NCI-H510A treated with DMSO at 0.1 percent for 48 hours (cell line): ENCODE data around the gene HDAC3.

ENCODE experiments used
- DNase-seq: peaks from one replicate; lab custom pipeline; 2025; lab: John Stamatoyannopoulos, UW

The HDAC3 gene

DNA sequence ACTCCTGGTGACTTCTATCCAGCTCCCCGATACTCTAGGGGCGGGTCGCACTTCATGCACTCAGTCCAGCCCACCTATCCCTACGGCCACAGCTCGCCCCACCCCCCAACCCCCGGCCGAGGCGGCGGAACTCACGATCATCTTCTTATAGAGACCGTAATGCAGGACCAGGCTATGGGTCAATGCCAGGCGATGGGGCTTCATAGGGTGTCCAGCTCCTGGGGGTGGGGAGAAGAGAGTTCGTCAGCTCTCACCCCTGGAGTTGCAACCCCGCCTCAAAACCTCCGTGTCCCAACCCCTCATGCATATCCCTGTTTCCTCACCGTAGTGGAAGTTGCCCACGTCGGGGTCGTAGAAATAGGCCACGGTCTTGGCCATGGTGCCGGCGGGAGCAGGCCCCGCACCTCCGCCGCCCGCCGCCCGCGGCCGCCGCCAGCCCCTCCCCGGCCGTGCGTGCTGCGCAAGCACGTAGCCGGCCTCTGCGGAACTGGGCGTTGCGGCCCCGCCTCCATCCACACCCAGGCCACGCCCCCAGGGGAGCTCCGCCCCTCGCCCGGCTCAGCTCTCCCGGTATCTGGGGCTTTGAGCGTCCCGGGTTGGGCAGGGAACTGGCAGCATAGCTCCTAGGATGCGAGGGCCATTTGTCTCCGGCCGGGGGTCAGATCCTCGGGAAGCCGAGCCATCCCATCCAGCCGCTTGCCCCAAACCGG, at the start of gene HDAC3, which contains the start of gene RELL2:
Gene HDAC3 (minus strand): TSS at position 437 of the 710 bp plus-strand sequence. CDS start 59 bp downstream, at position 378.
Gene RELL2 (plus strand): TSS at position 585 of the 710 bp plus-strand sequence. CDS start 1,229 bp downstream, outside the sequence.
- DNase-seq, result peak; percentile 59

DNA sequence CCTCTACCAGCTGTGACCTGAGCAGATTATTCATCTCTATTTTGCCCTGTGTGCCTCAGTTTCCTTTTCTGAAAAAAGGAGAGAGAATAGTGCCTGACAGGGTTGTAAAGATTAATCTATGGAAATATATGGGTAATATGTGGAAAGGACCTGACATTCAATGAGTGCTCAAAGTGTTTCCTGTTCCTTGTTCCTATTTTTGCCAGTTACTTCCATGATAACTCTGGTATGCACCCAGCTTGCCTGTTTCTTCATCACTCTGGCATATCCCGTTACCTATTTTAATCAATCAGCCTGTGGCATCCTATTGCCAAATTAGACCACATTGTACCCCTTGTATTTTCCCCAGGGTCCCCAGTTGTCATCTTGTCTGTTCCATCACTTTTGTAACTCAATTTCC, 48.9 kb upstream of the HDAC3 start:
- no peak for DNase-seq

DNA sequence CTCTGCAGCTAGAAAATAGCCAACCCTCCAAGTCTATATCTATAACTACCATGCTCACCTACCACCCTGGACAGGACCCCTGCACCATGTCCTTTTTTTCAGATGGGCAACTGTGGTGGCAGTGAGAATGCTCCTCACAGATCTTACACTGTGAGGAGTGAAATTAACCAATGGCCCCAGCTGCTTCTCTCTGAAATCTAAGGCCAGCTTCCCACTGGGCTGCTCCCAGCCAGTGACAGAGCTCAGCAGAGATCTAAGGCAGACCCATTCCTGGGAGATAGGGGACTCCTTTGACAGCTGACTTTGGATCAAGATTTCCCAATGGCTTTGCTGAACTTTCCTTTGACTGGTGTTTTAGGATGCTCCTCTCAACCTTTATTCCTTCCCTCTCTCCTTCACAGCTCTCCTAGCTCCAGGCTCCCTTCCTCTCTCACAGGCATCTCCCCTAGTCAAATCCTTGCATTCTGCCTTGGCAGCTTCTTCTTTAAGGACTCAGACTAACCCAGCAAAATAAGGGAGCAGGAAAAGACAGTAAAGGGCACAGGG, 47.0 kb upstream of the HDAC3 start:
- DNase-seq, result no peak

DNA sequence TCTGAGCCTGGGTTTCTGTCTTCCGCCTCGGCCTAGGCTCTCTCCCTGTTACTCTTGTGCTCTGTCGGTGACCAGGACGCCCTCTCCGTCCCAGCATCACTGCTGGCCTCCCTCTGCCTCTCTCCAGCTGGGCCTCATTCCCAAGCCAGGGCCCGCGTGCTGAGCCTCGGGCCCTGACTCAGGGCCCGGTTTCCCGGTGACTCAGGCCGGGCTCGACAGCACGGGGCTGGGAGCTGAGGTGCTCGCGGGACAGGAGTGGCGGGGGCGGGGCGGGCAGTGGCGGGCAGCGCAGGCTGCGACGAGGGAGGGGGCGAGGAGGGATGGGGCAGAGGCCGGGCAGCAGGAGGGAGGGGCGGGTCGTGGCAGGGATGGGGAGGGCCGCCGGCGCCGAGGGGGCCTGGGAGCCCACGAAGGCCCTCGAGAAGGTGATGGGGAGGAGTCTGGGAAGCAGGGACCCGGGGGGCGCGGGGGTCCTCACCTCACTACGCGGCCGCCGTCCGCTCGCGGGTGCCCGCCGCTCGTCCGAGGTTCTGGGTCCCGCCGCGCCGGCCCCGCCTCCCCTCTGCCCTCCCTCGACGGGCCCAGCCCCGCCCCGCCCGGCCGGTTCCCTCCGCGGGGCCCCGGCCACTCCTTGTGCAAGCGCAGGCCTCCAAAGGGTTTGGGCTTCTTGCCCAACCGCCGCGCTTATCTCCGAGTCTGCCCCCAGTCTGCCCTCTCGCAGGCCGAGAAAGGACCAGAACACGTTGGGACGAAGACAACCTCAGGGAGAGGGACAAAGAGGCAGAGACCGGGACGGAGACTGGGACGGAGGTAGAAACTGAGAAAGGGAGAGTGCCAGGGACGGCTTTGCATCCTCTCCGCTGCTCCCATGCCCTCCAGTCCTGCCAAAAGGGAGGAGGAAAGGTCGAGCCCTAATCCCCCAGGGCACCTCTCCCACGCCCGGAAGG, 45.3 kb upstream of the HDAC3 start, which contains the start of gene ARAP3:
Gene ARAP3 (minus strand): TSS at position 536 of the 947 bp plus-strand sequence. CDS start 1,744 bp downstream, outside the sequence.
- peak; percentile 36 for DNase-seq

DNA sequence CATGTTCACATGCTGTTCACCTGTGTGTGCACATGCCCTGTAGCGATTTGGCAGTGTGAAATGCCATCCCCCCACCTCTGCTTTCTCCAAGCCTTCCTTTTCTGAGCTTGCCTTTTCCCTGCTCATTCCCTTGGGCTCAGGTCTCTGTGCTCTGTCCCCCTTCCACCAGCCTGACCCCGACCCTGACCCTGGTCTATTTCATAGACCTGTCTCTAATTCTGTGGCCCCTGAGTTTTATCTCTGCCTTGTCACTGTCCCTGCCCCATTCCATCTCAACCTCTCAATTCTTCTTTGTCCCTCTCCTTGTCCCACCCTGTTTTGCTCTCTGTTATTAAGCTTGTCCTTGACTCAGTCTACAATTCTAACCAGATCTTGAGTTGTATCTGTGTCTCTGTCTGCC, 44.6 kb upstream of the HDAC3 start:
- no peak for DNase-seq

DNA sequence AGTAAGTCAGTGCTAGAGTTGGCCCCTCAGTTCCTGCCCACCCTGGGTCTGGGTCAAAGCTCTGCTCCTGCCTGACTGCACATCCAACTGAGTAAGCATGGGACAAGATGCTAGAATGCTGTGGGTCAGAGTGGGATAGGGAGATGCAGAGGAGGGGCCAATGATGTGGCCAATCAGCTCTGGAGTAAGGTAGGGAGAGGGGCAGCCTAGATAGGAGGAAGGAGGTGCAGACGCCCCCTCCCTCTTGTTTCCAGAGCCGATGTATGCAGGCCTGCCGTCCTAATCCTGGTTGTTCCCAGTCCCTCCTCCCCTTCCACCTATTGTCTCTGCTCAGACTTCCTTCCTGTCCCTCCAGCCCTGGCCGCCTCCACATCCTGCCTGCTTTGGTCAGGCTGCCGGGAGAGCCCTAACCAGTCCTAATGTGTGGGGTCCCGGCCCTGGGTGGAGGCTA, 44.1 kb upstream of the HDAC3 start:
- DNase-seq, result peak; percentile 34

DNA sequence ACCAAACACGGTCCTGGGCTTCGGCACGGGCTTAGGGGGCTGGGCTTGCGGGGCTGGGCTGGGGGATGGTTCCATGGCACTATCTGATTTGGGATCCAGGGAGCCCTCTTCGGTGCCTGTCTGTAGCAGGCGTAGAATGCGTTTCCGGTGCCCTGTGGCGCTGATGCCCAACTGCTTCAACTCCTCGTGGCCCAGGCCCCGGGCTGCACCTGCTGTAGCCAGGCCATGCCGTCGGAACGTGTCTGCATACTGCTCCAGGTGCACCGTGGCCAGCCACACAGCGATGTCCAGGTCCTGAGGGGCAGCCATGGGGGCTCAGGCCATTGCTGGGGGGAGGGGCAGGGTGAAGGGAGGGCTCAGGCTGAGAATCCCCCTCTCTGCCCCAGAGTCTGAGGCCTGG, 43.5 kb upstream of the HDAC3 start:
- no peak for DNase-seq

DNA sequence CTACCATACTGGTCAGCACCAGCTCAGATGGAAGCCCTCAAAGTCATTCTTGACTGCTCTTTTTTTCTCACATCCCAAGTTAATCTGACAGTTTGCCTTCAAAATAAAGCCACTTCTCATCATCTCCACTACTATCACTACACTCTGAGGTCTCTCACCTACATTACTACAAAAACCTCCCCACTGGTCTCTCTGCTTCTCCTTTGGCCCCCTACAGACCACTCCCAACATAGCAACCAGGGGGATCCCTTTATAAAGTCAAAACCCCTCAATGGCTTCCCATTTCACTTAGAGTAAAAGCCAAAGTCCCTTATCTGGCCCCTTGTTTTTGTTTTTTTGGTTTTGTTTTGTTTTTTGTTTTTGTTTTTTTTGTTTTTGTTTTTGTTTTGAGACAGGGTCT, 40.8 kb upstream of the HDAC3 start:
- no peak for DNase-seq

DNA sequence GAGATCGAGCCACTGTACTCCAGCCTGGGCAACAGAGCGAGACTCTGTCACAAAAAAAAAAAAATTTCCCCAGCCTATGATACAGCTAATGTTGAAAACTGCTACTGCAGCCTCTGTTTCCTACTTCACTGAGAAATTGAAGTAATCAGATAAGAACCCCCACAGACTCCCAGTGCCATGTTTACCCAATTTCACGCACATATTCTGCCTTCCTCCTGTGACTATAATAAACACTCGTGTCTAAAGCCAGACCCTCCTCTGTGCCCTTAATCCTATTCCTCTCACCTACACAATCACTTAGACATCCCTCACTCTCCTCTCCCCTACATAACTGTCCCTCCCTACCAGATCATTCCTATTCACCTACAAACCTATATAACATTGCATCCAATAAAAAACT, 39.0 kb upstream of the HDAC3 start:
- no peak for DNase-seq

DNA sequence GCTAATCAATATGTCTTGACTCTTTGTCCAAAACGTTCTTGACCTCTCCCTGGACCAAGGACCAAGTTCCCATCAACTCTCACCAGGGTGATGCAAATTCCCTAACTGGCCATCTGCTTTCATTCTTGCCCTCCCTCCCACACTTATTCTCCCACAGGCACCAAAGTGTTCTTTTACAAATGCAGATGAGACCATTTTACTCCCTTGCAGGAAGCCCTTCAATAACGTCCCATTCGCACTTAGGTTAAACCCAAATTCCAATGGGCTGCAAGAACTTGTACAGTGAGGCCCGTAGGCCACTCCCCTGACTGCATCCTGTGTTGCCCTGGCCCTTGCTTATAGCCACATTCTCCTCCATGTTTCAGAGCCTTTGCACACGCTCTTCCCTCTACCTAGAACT, 38.1 kb upstream of the HDAC3 start:
- DNase-seq, result no peak

DNA sequence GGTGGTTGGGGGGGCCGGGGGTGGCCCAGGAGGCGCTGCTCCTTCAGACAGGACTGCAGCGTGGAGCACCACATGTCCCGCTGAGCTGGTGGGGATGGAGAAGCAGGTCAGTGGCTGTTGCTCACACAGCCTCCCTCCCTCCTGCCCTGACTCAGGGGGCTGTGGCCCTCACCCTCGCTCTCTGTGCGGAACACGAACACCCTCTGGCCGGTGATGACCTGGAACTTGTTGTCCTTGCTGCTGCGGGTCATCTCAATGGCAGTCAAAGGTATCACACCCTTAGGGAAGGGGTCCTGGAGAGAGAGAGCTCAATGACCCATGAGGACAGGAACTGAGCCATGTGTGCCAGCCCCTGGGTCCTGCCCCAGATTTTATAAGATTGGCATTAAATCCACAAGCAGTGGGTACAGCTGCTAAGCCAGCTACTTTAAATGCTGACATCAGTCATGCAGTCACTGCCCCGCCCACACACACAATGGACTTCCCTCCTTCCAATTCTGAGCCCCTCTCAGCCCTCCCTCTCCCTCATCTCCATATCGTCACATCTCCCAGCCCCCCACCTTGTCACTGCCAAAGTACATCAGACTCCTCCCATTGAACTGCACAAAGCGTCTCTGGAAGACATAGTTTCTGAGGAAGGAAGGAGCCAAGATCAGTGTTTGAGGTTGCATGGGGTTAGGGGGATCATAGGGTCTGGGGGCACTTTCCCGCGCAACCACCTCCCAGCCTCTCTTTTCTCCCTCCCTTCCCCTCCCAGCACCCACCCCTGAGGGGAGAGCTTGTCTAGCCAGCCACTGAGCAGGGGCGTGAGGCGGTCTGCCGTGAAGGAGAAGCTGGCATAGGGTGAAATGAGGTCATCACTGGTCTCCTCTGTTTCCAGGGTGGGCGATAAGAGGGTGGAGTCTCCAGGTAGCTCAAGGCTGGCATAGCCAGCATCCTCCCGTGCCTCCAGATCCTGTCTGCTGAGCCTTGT, 36.5 kb upstream of the HDAC3 start:
- DNase-seq, result no peak

DNA sequence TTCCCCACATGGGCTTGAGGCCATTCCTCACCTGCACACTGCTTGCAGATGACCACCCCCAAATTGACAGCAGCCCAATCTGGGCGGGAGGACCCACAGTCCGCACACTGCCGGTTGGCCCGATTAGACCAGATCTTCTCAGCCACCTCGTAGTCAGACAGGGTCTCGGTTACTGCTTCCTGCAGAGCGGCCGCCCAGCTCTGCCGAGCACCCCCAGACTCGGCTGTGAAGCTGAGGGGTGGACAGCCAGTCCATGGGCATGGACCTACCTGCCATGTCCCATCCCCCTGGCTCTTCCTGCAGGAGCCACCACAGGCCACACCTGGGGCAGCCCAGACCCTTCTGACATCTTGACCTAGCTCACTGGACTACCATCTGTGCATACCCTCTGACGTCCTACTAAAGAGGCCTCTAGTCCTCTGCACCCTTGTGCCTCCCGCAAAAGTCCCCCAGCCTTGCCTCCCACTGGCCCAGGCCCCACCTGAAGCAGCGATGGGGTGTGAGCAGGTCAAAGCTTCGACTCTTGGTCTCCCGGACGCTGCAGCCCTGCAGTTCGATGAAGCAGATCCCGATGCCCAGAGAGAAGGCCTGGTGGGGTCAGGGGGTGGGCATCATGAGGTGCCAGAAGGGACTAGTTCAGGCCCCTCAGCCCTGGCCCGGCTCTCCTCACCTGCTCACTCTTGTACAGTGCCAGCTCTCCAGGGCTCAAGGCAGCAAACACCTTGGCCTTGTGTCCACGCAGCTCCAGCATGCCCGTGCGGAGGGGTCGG, 35.6 kb upstream of the HDAC3 start:
- no peak for DNase-seq

DNA sequence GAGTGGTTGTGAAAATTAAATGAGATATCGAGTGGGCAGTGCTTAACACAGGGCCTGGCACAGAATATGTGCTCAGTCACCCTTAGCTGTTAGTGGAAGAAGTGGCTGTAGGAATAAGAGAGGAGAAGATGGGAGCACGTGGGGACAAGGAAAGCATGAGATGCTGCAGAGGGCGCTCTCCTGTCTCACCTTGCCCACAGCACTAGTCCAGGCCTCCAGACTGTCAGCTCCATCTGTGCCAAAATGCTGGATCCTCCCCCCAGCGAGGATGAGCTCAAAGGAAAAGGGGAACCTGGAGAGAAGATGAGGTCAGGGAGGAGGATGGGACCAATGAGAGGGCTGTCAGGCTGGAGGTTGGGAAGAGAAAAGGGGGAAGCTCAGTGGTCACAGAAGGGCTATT, 32.9 kb upstream of the HDAC3 start:
- no peak for DNase-seq

DNA sequence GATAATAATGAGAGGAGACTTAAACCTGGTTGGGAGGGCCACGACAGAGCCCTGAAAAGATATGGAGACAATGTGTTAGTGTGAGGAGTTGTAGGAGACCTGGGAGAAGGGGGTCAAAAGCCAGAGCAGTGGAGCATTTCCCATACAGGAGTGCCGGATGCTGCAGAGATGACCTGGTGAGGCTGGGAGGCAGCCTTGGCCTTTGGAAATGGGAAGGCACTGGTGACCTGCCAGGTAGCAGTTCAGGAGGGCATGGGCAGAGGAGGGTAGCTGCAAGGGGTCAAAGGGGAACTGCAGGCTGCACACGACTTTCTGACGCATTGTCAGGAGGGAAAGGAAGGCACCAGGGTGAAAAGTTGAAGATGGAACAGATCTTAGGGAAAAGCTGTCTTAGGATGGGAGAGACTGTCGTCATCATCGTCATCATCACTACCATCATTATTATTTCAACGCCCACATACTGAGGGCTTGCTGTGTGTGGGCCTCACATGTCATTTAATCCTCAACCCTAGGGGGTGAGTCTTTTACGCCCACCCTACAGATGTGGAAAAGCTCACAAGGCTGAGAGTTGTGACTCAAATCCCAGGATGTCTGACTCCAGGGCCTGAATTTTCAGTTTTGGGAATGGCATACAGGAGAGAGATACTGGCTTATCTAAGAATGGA, 32.1 kb upstream of the HDAC3 start:
- no peak for DNase-seq

DNA sequence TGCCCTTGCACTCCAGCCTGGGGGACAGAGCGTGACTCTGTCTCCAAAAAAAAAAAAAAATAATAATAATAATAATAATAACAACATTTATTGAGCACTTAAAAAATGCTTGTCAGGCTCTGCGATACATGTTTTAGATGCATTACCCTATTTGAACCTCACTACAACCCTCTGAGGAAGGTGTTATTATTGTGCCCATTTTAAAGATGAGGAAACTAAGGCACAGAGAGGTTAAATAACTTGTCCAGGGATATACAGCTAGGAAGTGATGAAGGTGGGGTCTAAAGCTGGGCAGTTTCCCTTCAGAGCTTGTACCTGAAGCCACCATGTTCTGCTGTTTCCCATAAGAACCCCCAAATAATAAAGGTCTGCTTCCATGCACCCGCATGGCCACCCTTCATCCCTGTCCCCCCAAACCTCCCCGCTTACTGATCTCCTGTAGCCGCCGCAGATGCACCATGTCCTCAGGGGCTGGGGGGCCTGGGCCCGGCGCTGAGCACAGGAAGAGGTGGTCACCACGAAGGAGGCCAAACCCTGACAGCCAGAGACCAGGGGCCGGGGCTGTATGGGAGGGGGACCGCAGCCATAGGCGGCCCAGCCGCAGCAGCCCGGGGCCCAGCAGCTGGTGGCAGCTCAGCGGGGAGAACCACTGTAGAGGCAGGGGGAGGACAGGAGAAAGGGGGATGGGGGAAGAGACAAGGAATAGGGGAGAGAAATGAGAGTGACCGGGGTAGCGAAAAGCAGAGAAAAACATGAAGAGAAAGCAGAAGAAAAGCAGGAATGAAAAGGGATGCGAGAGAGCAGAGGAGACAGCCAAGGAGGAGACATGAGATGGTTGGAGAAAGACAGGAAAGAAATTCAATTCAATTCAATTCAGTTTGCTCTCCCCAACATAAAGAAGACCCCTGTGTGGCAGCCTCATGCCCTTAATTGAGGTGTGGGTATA, 29.6 kb upstream of the HDAC3 start:
- DNase-seq, result no peak

DNA sequence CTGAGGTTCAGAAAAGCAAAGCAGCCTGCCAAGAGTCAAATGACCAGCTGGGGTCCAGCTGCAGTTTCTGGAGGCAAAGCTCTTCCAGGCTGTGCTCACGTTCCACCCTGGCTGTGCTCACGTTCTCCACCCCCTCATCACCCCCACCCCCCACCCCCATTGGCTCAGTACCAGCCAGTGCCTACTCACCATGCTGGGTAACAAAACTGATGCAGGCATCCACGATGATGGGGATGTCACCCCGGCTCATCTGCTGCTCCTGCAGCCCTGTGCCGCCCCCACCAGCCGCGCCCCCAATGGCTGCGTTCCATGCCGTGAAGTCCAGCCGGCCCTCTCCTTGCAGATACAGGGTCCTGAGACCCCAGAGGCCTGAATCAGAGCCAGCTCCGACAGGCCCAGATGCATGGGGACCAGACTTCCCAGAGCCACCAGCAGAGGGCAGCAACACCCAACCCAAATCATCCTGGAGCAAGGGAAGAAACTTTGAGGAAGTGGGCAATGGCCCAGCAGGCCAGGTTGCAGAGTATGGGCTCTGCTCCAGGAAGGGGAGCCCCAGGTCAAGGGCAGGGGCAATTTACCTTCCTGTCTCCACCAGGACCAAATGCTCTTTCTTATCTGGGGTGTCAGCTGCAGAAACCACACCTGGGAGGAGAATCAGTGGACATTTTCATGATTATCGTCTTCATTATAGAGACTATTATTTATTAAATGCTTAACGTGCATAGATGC, 28.2 kb upstream of the HDAC3 start:
- DNase-seq, result peak; percentile 14

DNA sequence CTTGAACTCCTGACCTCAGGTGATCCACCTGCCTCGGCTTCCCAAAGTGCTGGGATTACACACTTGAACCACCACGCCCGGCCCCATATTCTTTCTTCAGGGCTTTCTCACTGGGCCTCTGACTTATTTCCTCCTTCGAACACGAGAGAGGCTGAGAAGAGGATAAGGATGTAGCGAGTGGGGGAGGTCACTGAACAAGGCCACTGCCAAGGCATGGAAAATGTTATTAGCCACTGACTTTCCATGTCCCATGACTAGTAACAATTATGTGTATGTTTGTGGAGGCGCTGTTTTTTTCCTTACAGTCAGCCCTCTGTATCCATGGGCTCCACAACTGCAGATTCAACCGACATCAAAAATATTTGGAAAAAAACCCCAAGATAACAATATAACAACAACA, 26.9 kb upstream of the HDAC3 start:
- no peak for DNase-seq

DNA sequence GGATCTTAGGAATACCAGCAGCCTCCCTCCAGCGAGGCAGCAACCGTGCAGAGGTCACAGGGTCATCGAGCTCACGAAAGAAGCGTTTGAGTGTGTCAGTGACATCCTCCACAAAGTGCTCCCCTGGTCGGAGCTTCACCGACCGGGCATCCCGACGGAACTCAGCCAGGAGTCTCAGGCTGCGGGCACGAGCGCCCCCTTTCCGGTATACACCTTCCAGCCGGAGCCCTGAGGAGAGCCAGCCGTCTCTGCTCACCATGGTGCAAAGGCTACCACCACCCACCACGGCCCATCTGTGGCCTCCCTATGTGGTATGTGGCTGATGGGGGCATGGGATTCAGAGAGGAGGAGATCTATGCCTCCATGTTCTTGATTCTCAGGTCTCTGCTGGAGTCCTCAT, 25.4 kb upstream of the HDAC3 start:
- no peak for DNase-seq
